ENCODE measurements around the gene MAP3K4. TPM values are rescaled to one million over a fixed set of nuclear protein-coding genes. Genes with fewer than 3 reads are reported as not detected.
"Not testable (repeated sequence)": the region's sequence is repeated elsewhere in the genome, so short reads cannot be mapped to it uniquely, and the experiment has no call there.

Gene MAP3K4
- total RNA-seq, 1 experiment from 2014 or later: 37.1 TPM

GRCh38 chr6:161117308-161117707 lies 125.7 kb downstream of the MAP3K4 start:
- TF ChIP-seq EZH2 (IDR thresholded peaks at IDR 0.05; ENCODE audit: borderline replicate concordance, low read depth, low read length, poor library complexity, severe bottlenecking): no peak
- TF ChIP-seq, protein P1, sequence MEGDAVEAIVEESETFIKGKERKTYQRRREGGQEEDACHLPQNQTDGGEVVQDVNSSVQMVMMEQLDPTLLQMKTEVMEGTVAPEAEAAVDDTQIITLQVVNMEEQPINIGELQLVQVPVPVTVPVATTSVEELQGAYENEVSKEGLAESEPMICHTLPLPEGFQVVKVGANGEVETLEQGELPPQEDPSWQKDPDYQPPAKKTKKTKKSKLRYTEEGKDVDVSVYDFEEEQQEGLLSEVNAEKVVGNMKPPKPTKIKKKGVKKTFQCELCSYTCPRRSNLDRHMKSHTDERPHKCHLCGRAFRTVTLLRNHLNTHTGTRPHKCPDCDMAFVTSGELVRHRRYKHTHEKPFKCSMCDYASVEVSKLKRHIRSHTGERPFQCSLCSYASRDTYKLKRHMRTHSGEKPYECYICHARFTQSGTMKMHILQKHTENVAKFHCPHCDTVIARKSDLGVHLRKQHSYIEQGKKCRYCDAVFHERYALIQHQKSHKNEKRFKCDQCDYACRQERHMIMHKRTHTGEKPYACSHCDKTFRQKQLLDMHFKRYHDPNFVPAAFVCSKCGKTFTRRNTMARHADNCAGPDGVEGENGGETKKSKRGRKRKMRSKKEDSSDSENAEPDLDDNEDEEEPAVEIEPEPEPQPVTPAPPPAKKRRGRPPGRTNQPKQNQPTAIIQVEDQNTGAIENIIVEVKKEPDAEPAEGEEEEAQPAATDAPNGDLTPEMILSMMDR (conservative IDR thresholded peaks at IDR 0.05; ENCODE audit: low read depth, low read length): no peak
- Histone ChIP-seq H3K4me3 (ENCODE audit: low read depth, low read length, poor library complexity, severe bottlenecking) (no peak overlapping the region), H3K36me3 (ENCODE audit: insufficient read depth, low read length, poor library complexity, severe bottlenecking) (peaks cover 32% of the 10 kb centered on the region), H3K27ac (ENCODE audit: low read depth, low read length, poor library complexity, severe bottlenecking) (no peak overlapping the region), H3K9me3 (ENCODE audit: low read depth, low read length, poor library complexity, severe bottlenecking) (no peaks in the 10 kb centered on the region), H3K4me1 (ENCODE audit: insufficient read depth, low read length, poor library complexity, severe bottlenecking) (no peaks in the 10 kb centered on the region), H3K27me3 (replicated peaks; ENCODE audit: insufficient read depth, low read depth, low read length, poor library complexity) (no peaks in the 10 kb centered on the region)
- POLR2A ChIA-PET (ENCODE audit: low non-redundant PET): no interaction called here
- intact Hi-C loops (cut with micrococcal nuclease; ENCODE audit: unreplicated experiment): no loop called here
- no TSS peak for BruUV-seq (replicated peaks)
- no peak for DNase-seq (ENCODE audit: low spot score)
- CTCF ChIA-PET: no interaction called here

GRCh38 chr6:161117942-161118341 lies 126.4 kb downstream of the MAP3K4 start:
- no peak overlapping the region for H3K4me3 ChIP-seq (ENCODE audit: low read depth, low read length, poor library complexity, severe bottlenecking)
- peaks cover 26% of the 10 kb centered on the region for H3K36me3 ChIP-seq (ENCODE audit: insufficient read depth, low read length, poor library complexity, severe bottlenecking)
- no peaks in the 10 kb centered on the region for H3K27me3 ChIP-seq (replicated peaks; ENCODE audit: insufficient read depth, low read depth, low read length, poor library complexity)
- H3K27ac ChIP-seq (ENCODE audit: low read depth, low read length, poor library complexity, severe bottlenecking): no peak overlapping the region
- BruUV-seq (replicated peaks): no TSS peak
- ChIA-PET POLR2A (ENCODE audit: low non-redundant PET) (interaction anchor here (0.6 kb wide), 1 partner anchor 253 kb away, joined by 5 read pairs; no protein-coding TSS in a partner anchor), CTCF (no interaction called here)
- no peaks in the 10 kb centered on the region for H3K4me1 ChIP-seq (ENCODE audit: insufficient read depth, low read length, poor library complexity, severe bottlenecking)
- H3K9me3 ChIP-seq (ENCODE audit: low read depth, low read length, poor library complexity, severe bottlenecking): no peaks in the 10 kb centered on the region
- intact Hi-C loops (cut with micrococcal nuclease; ENCODE audit: unreplicated experiment): no loop called here
- no peak for TF ChIP-seq EZH2 (IDR thresholded peaks at IDR 0.05; ENCODE audit: borderline replicate concordance, low read depth, low read length, poor library complexity, severe bottlenecking)
- TF ChIP-seq, protein P1 (conservative IDR thresholded peaks at IDR 0.05; ENCODE audit: low read depth, low read length): no peak
- DNase-seq (ENCODE audit: low spot score): no peak

DNA sequence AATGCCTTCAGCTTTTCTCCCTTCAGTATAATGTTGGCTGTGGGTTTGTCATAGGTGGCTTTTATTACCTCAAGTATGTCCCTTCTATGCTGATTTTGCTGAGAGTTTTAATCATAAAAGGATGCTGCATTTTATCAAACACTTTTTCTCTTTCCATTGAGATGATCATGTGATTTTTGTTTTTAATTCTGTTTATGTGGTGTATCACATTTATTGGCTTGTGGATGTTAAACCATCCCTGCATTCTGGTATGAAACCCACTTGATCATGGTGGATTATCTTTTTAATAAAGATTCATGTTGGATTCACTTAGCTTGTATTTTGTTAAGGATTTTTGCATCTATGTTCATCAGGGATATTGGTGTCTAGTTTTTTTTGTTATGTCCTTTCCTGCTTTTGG lies 131.8 kb downstream of the MAP3K4 start:
- H3K27me3 ChIP-seq (replicated peaks; ENCODE audit: insufficient read depth, low read depth, low read length, poor library complexity); H3K27ac ChIP-seq (ENCODE audit: low read depth, low read length, poor library complexity, severe bottlenecking); H3K4me1 ChIP-seq (ENCODE audit: insufficient read depth, low read length, poor library complexity, severe bottlenecking); CTCF ChIA-PET; H3K9me3 ChIP-seq (ENCODE audit: low read depth, low read length, poor library complexity, severe bottlenecking); BruUV-seq (replicated peaks); POLR2A ChIA-PET (ENCODE audit: low non-redundant PET); intact Hi-C loops (cut with micrococcal nuclease; ENCODE audit: unreplicated experiment); DNase-seq (ENCODE audit: low spot score); H3K36me3 ChIP-seq (ENCODE audit: insufficient read depth, low read length, poor library complexity, severe bottlenecking); H3K4me3 ChIP-seq (ENCODE audit: low read depth, low read length, poor library complexity, severe bottlenecking): not testable (repeated sequence)

- CTCF ChIA-PET: no interaction called here
- H3K4me3 ChIP-seq (ENCODE audit: low read depth, low read length, poor library complexity, severe bottlenecking): no peak overlapping the region
- BruUV-seq (replicated peaks): no TSS peak
- H3K9me3 ChIP-seq (ENCODE audit: low read depth, low read length, poor library complexity, severe bottlenecking): no peaks in the 10 kb centered on the region
- H3K4me1 ChIP-seq (ENCODE audit: insufficient read depth, low read length, poor library complexity, severe bottlenecking): no peaks in the 10 kb centered on the region
- POLR2A ChIA-PET (ENCODE audit: low non-redundant PET): no interaction called here
- intact Hi-C loops (cut with micrococcal nuclease; ENCODE audit: unreplicated experiment): no loop called here
- no peaks in the 10 kb centered on the region for H3K27me3 ChIP-seq (replicated peaks; ENCODE audit: insufficient read depth, low read depth, low read length, poor library complexity)
- DNase-seq (ENCODE audit: low spot score): no peak
- no peak for TF ChIP-seq EZH2 (IDR thresholded peaks at IDR 0.05; ENCODE audit: borderline replicate concordance, low read depth, low read length, poor library complexity, severe bottlenecking)
- TF ChIP-seq, protein P1 (conservative IDR thresholded peaks at IDR 0.05; ENCODE audit: low read depth, low read length): no peak
- H3K36me3 ChIP-seq (ENCODE audit: insufficient read depth, low read length, poor library complexity, severe bottlenecking): peaks cover 7% of the 10 kb centered on the region
- no peak overlapping the region for H3K27ac ChIP-seq (ENCODE audit: low read depth, low read length, poor library complexity, severe bottlenecking)
Measured at GRCh38 chr6:161125591-161125990, 134.0 kb downstream of the MAP3K4 start.

All from A673 (cell line).